Pancreas (tissue), 10 donors: ENCODE results near the gene GNAQ. TPM values are rescaled to one million over a fixed set of nuclear protein-coding genes. Genes with fewer than 3 reads are reported as not detected.

Experiments used
- ATAC-seq, 4 donors: fragments of 200-7000 bp; cut with Tn5 transposase; one replicate each; pipeline versions ENCODE4 v1.8.0 to v1.9.1; 2020; ENCODE audit warnings: mild to moderate bottlenecking in 4 of 4, moderate library complexity in 4 of 4
- DNase-seq, 6 donors: peaks; one replicate each; pipeline ENCODE4 v3.0.0-alpha.2; 2020
- FAIRE-seq: peaks from 2 replicates; lab custom pipeline; 2012; peaks lifted over from hg19 to GRCh38; lab: Jason Lieb, UNC
- H3K27ac ChIP-seq, 4 donors: fragments of 200-600 bp; sonication (generic); 1 replicate in 3 of 4; 2 replicates in 1 of 4; pipeline versions ENCODE4 v1.5.0 to v1.8.0; 2020
- H3K27me3 ChIP-seq, 4 donors: fragments of 200-600 bp; one replicate each; pipeline ENCODE4 v1.8.0; 2021
- H3K36me3 ChIP-seq, 3 donors: fragments of 200-600 bp; sonication (generic) in 1 of 3; one replicate each; pipeline versions ENCODE4 v1.5.0 to v1.8.0; 2020 to 2021
- H3K4me1 ChIP-seq, 3 donors: fragments of 200-600 bp; one replicate each; pipeline ENCODE4 v1.8.0; 2021
- H3K4me3 ChIP-seq, 4 donors: fragments of 200-600 bp; sonication (generic) in 2 of 4; one replicate each; pipeline versions ENCODE4 v1.5.0 to v1.8.0; 2020 to 2021
- H3K9me3 ChIP-seq, 4 donors: fragments of 200-600 bp; one replicate each; pipeline ENCODE4 v1.8.0; 2021
- CTCF ChIP-seq, 4 donors: fragments of 200-600 bp; sonication (generic) in 3 of 4; IDR thresholded peaks; one replicate each; pipeline versions ENCODE4 v1.5.0 to v1.8.0; 2021; ENCODE audit warnings: antibody characterized with exemption in 4 of 4
- WGBS, 2 donors: extraction: QIAGEN DNeasy Blood & Tissue Kit; methylation state at CpG; one replicate each; pipeline ENCODE4 v1.1.7; 2013; 5-methylcytosine and 5-hydroxymethylcytosine counted together
- intact Hi-C, 3 donors: fragments of 100-400 bp; cut with DNase I; formaldehyde crosslinking; loops; one replicate each; pipeline versions ENCODE4 v1.11.1 to v1.14.2; 2022
- polyA plus RNA-seq, 2 donors: library from polyadenylated mRNA; stranded (reverse); fragments of 200-250 nt; gene quantifications; one replicate each; pipeline ENCODE4 v1.2.3, GENCODE V29; 2013
- total RNA-seq, 6 donors: library from RNA; stranded (reverse); fragmentation: NEBNext Ultra II Directional in 4 of 6; extraction: Animal tissue kit (Norgen Biotek cat#: 25700) in 4 of 6; gene quantifications; one replicate each; pipeline versions ENCODE4 v1.2.1 to v1.2.4, GENCODE V29; 2021 to 2023
- donor health status: healthy with polysubstance abuse.
- donor health status: DM: no; HTN: no; CAD: no; lungs with moderate emphysema.
- donor health status: DM: no; HTN: no; CAD: no.
- donor health status: control.
- donor health status: control.
- donor health status: Bipolar disorder and iron deficiency.
- donor health status: DM: yes; HTN: yes; CAD: no.
- donor health status: DM: no; HTN: no; CAD: no.
- donor health status: DM: no; HTN: no; CAD: no.
- donor health status: DM: yes; HTN: yes; CAD: no.

GNAQ gene
- total and polyA plus RNA-seq, 8 donors, result 6.7 to 33.8 (median 18.2) TPM

GRCh38 chr9:77997611-77998284 is 33.9 kb downstream of the GNAQ start:
- no peaks in the 10 kb centered on the region for H3K9me3 ChIP-seq
- FAIRE-seq (no peak), DNase-seq (no peak), ATAC-seq (peak in 1 of 4 donors; percentile 51)
- TF ChIP-seq CTCF (IDR thresholded peaks at IDR 0.05), result no peak
- no peak overlapping the region for H3K4me3 ChIP-seq
- no peak overlapping the region for H3K27ac ChIP-seq
- no peaks in the 10 kb centered on the region for H3K36me3 ChIP-seq
- H3K27me3 ChIP-seq, result no peaks in the 10 kb centered on the region
- intact Hi-C loops, result no loop called here
- 83% methylated on average over 16 of the region's 16 CpGs for WGBS, 2 donors
- H3K4me1 ChIP-seq, result peaks cover 0 to 10% (median 6%) of the 10 kb centered on the region in 3 donors

GRCh38 chr9:77996696-77997095 is 34.9 kb downstream of the GNAQ start:
- no peak for TF ChIP-seq CTCF (IDR thresholded peaks at IDR 0.05)
- ATAC-seq (no peak), FAIRE-seq (no peak), DNase-seq (no peak)
- WGBS, 2 donors, result 88 to 89% methylated on average over 2 of the region's 2 CpGs
- Histone ChIP-seq H3K9me3 (no peaks in the 10 kb centered on the region), H3K27me3 (no peaks in the 10 kb centered on the region), H3K36me3 (no peaks in the 10 kb centered on the region), H3K4me3 (no peak overlapping the region), H3K4me1 (peaks cover 0 to 10% (median 6%) of the 10 kb centered on the region in 3 donors), H3K27ac (no peak overlapping the region)
- intact Hi-C loops, result no loop called here

GRCh38 chr9:77991191-77991590 is 40.4 kb downstream of the GNAQ start:
- FAIRE-seq, result no peak
- Histone ChIP-seq H3K9me3 (no peaks in the 10 kb centered on the region), H3K27me3 (no peaks in the 10 kb centered on the region), H3K4me3 (no peak overlapping the region), H3K4me1 (peaks cover 9 to 40% (median 27%) of the 10 kb centered on the region in 3 donors), H3K27ac (no peak overlapping the region), H3K36me3 (no peaks in the 10 kb centered on the region)
- ATAC-seq, result no peak
- intact Hi-C loops, result no loop called here
- no peak for TF ChIP-seq CTCF (IDR thresholded peaks at IDR 0.05)
- no peak for DNase-seq
- 79 to 92% methylated on average over 5 of the region's 5 CpGs for WGBS, 2 donors

- H3K27ac ChIP-seq, result no peak overlapping the region
- no peak overlapping the region for H3K4me3 ChIP-seq
- no peak for TF ChIP-seq CTCF (IDR thresholded peaks at IDR 0.05)
- no peaks in the 10 kb centered on the region for H3K36me3 ChIP-seq
- DNase-seq (no peak), FAIRE-seq (no peak), ATAC-seq (no peak)
- no peaks in the 10 kb centered on the region for H3K9me3 ChIP-seq
- intact Hi-C loops, result no loop called here
- H3K4me1 ChIP-seq, result peaks cover 9 to 46% (median 35%) of the 10 kb centered on the region in 3 donors
- H3K27me3 ChIP-seq, result no peaks in the 10 kb centered on the region
Measured at GRCh38 chr9:77989909-77990308, 41.7 kb downstream of the GNAQ start.

GRCh38 chr9:77989458-77989857 is 42.2 kb downstream of the GNAQ start:
- FAIRE-seq (no peak), ATAC-seq (no peak), DNase-seq (no peak)
- Histone ChIP-seq H3K9me3 (no peaks in the 10 kb centered on the region), H3K4me3 (no peak overlapping the region), H3K4me1 (peaks cover 9 to 46% (median 35%) of the 10 kb centered on the region in 3 donors), H3K36me3 (no peaks in the 10 kb centered on the region), H3K27me3 (no peaks in the 10 kb centered on the region), H3K27ac (no peak overlapping the region)
- intact Hi-C loops, result no loop called here
- WGBS, 2 donors, result 74 to 78% methylated on average over 2 of the region's 2 CpGs
- no peak for TF ChIP-seq CTCF (IDR thresholded peaks at IDR 0.05)
